ENCODE results near the gene KCNJ8.
"Not testable (repeated sequence)": the region's sequence is repeated elsewhere in the genome, so short reads cannot be mapped to it uniquely, and the experiment has no call there.

Gene KCNJ8

DNA sequence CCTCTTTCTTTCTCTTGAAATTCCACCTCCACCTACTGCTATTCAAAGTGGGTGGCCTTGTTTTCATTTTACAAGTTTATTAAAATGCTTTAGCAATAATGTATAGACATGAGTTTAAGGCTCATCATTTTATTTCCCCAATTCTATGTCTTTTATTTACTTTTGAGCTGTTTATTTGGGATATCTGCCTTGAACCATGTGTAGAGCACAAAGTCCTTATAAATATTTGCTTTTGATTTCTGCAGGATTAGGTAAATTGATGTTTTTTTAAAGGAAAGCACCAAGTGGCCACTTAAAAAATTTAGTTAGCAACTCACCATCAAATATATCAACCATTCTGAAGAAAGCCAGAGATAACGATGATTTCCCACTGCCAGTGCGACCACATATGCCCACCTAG, 39.8 kb upstream of the KCNJ8 start:
- peak overlapping the region; percentile 39 for H3K27ac ChIP-seq
- TF ChIP-seq ZFX (IDR thresholded peaks at IDR 0.05; ENCODE audit: borderline replicate concordance), result no peak
- TF ChIP-seq, protein P1, sequence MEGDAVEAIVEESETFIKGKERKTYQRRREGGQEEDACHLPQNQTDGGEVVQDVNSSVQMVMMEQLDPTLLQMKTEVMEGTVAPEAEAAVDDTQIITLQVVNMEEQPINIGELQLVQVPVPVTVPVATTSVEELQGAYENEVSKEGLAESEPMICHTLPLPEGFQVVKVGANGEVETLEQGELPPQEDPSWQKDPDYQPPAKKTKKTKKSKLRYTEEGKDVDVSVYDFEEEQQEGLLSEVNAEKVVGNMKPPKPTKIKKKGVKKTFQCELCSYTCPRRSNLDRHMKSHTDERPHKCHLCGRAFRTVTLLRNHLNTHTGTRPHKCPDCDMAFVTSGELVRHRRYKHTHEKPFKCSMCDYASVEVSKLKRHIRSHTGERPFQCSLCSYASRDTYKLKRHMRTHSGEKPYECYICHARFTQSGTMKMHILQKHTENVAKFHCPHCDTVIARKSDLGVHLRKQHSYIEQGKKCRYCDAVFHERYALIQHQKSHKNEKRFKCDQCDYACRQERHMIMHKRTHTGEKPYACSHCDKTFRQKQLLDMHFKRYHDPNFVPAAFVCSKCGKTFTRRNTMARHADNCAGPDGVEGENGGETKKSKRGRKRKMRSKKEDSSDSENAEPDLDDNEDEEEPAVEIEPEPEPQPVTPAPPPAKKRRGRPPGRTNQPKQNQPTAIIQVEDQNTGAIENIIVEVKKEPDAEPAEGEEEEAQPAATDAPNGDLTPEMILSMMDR (IDR thresholded peaks at IDR 0.05), result no peak

DNA sequence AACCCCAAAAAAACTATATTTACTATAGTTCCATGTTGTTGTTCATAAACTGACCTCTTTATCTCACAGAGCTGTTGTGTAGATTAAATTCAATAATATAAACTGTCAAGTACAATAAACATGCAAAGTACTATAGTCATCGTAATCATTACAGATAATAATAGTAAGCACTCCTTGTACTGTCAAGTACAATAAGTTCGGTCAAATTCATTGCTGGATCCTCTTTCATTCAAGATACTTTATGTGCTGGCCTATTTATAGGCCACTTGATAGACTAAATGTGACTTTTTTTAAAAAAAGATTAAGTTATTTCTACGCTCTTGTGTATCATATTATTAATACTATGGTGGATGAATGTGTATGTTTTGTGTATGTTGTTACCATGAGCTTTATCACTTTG, 39.2 kb upstream of the KCNJ8 start:
- peak overlapping the region; percentile 39 for H3K27ac ChIP-seq
- TF ChIP-seq ZFX (IDR thresholded peaks at IDR 0.05; ENCODE audit: borderline replicate concordance), result no peak
- TF ChIP-seq, protein P1 (IDR thresholded peaks at IDR 0.05), result no peak

DNA sequence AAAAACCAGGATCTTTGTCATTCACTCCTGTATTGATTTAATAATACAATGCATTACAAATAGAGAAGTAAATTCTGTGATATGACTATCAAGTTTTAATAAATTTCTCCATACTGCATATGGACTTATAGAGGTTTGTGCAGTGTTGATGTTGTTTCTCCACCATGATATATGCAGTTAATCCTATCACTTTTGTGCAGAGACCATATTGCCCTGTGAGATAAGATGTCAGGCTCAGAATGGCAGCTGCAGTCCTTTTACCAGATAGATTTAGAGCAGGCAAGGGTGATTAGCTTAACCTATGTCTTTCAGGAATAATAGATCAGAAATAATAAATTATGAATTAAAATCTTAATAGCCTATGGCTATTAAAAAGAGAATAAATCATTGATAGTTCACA, 38.6 kb upstream of the KCNJ8 start:
- no peak overlapping the region for H3K27ac ChIP-seq
- TF ChIP-seq, protein P1 (IDR thresholded peaks at IDR 0.05), result no peak
- TF ChIP-seq ZFX (IDR thresholded peaks at IDR 0.05; ENCODE audit: borderline replicate concordance), result no peak

DNA sequence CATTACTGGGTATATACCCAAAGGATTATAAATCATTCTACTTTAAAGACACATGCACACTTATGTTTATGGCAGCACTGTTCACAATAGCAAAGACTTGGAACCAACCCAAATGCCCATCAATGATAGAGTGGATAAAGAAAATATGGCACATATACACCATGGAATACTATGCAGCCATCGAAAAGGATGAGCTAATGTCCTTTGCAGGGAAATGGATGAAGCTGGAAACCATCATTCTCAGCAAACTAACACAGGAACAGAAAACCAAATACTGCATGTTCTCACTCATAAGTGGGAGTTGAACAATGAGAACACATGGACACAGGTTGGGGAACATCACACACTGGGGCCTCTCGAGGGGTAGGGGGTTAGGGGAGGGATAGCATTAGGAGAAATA, 37.8 kb upstream of the KCNJ8 start:
- not testable (repeated sequence) for H3K27ac ChIP-seq

DNA sequence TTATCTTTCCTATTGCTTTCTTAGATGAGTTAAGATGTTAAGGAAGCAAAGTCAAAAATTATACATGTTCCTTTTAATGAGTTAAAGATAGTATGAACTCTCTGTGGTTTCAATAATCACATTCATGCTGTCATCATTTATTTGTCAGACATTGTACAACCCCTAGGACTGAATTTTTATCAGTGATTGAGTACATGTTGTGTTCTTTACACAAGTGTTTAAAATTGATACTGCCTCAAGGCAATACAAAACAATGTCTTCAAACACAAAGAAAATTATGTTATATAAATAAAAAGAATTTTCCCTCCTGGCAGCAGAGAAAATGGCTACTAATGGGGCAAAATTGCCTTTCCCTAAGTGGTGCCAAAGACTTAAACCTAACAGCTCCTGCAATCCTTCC, 34.6 kb upstream of the KCNJ8 start:
- TF ChIP-seq ZFX (IDR thresholded peaks at IDR 0.05; ENCODE audit: borderline replicate concordance), result no peak
- TF ChIP-seq, protein P1 (IDR thresholded peaks at IDR 0.05), result no peak
- H3K27ac ChIP-seq, result no peak overlapping the region

DNA sequence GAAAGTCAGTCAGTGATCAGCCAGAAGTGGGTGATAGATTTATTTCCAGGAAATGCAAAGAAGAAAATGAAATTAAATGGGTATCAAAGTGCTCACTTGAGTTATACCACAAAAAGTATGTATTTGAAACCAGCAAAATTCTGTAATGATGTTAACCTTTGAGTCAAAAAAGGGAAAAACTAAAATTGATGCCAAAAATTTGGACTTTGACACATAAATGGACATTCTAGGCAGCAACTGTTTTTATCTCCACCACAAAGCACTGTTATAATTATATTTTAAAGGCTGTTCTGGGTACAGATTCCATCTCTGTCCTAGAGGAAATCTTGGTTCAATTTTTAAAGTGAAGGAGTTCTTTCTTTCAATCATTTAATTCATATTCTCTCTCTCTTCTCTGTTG, 31.7 kb upstream of the KCNJ8 start:
- TF ChIP-seq ZFX (IDR thresholded peaks at IDR 0.05; ENCODE audit: borderline replicate concordance), result no peak
- TF ChIP-seq, protein P1 (IDR thresholded peaks at IDR 0.05), result no peak
- H3K27ac ChIP-seq, result no peak overlapping the region

DNA sequence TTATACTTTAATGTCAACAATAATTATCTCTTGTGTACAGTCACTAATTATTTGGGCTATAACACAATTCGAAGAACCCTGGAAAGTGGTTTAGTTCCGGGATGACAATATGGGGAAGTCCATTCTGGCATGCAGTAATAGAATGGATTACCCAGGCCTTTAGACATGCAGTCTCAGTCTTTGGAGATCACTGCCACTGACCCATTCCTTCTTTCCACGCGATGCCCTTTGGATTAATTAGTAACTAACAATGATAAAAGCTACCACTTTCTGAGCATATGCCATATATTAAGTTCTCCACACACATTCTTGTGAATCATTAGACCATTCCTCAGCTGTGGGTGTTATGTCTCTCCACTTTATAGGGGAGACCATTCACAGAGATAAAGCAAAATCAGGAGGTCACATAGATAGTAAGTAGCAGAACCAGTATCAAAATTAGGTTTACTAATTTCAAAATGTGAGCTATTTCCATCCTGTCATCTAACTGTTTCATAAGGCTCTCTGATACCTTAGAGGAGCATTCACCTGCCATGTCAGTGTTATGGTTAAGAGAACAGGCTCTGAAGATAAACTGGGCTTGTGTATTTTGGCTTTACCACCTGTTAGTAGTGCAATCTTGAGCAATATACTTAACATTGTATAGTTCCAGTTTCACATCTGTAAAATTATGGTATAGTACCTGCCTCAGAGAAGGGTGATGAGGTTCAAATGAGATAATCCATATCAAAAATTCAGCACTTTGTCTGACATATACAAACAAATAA, 27.2 kb upstream of the KCNJ8 start:
- H3K27ac ChIP-seq, result no peak overlapping the region

More for the DNA sequence above, 27.2 kb upstream of the KCNJ8 start:
- TF ChIP-seq, protein P1 (IDR thresholded peaks at IDR 0.05), result no peak
- TF ChIP-seq ZFX (IDR thresholded peaks at IDR 0.05; ENCODE audit: borderline replicate concordance), result no peak
